ENCODE measurements around the gene WDR81.
A peak's percentile ranks its signal among the peaks of the same experiment; 100 is the strongest.

The WDR81 gene

DNA sequence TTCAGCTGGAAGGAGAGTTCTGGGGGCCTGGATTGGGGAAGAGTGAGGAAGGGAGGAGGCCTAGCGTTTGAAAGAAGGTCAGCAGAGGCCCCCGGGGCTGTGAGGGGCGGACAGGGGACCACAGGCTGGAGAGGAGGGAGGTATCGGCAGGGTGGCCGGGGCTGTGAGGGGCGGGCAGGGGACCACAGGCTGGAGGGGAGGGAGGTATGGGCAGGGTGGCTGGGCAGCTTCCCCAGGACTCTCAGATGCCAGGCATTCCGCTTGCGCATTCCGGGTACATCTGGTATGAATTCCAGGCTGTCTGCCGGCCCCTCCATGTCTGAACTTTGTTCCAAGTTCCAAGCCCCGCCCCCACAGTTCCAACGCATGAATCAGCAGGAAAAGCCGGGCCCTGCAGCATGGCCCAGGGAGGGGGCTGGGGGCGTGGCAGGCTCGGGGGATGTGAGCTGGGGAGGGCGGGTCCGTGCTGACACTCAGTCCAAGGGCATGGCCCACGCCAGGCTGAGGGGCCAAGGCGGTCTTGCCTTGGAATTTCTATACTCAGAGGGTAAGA is 10.0 kb upstream of the WDR81 start:
- H3K36me3 ChIP-seq (ENCODE audit: insufficient read depth, low read length), result no peaks in the 10 kb centered on the region
- peaks cover 4% of the 10 kb centered on the region; the same call in 1 of the 2 replicates for H3F3A ChIP-seq (ENCODE audit: insufficient read depth, low read length)
- TF ChIP-seq, protein P1, sequence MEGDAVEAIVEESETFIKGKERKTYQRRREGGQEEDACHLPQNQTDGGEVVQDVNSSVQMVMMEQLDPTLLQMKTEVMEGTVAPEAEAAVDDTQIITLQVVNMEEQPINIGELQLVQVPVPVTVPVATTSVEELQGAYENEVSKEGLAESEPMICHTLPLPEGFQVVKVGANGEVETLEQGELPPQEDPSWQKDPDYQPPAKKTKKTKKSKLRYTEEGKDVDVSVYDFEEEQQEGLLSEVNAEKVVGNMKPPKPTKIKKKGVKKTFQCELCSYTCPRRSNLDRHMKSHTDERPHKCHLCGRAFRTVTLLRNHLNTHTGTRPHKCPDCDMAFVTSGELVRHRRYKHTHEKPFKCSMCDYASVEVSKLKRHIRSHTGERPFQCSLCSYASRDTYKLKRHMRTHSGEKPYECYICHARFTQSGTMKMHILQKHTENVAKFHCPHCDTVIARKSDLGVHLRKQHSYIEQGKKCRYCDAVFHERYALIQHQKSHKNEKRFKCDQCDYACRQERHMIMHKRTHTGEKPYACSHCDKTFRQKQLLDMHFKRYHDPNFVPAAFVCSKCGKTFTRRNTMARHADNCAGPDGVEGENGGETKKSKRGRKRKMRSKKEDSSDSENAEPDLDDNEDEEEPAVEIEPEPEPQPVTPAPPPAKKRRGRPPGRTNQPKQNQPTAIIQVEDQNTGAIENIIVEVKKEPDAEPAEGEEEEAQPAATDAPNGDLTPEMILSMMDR (IDR thresholded peaks at IDR 0.05; ENCODE audit: low read length), result no peak
- TF ChIP-seq EZH2 (IDR thresholded peaks at IDR 0.05; ENCODE audit: borderline replicate concordance, low read length), result no peak
- H3K4me2 ChIP-seq (ENCODE audit: low read length), result no peak overlapping the region
- no peaks in the 10 kb centered on the region for H3K9me3 ChIP-seq (ENCODE audit: low read length)
- no peaks in the 10 kb centered on the region for H3K9me2 ChIP-seq (ENCODE audit: low read depth, low read length)
- H2AFZ ChIP-seq (ENCODE audit: low read length), result no peak overlapping the region
- no peaks in the 10 kb centered on the region for H3K79me2 ChIP-seq (ENCODE audit: insufficient read depth, low read length)
- peaks cover 4% of the 10 kb centered on the region; the same call in 1 of the 2 replicates for H3K27me3 ChIP-seq (ENCODE audit: insufficient read depth, low read length)
- H3K4me1 ChIP-seq (ENCODE audit: insufficient read depth, low read length, severe bottlenecking), result peaks cover 29% of the 10 kb centered on the region
- no peak overlapping the region for H3K27ac ChIP-seq (ENCODE audit: low read depth, low read length, poor library complexity, severe bottlenecking)
- H3K9ac ChIP-seq (ENCODE audit: low read length), result no peak overlapping the region
- no peak overlapping the region for H3K4me3 ChIP-seq (ENCODE audit: low read depth, low read length, poor library complexity, severe bottlenecking)
- H4K20me1 ChIP-seq (ENCODE audit: insufficient read depth, low read length), result no peaks in the 10 kb centered on the region

DNA sequence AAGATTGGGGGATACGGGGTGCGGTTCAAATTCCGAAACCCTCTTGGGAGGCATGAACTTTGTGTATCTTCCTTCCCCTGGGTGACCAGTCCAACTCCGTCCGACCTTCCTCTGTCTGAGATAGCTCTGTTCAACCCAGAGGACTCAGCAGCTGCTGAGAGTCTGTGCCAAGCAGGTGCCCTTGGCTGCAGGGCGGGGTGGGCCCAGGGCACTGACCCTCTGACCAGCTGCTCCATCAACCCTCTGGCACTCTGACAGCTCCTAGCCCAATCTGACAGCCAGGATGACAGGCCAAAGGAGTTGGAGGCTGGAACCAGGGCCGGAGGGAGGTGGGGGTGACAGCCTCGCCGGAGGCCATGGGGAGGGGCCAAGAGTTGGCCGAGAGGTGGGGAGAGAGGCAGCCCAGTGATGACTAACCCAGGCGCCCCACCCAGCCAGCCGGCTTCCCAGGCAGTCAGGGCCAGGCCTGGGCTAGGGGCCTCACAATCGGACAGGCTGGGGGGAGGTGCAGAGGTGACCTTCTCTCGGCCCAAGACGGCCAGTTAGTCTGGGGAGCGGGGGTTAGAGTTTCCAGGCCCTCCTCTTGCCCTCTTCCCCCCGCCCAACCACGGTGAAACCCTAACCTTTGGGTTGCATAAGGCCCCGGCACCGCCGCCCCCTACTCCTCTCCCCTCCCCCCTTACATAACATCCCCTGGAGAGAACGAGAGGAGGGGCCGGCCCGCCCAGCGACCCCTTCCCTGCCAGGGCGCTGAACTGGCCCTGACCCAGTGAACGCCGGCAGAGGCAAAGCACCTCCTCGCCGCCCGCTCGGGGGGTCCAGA is 9.3 kb upstream of the WDR81 start:
- H3K27me3 ChIP-seq (ENCODE audit: insufficient read depth, low read length), result peaks cover 4% of the 10 kb centered on the region; the same call in 1 of the 2 replicates
- no peak overlapping the region for H3K27ac ChIP-seq (ENCODE audit: low read depth, low read length, poor library complexity, severe bottlenecking)
- H3K9me3 ChIP-seq (ENCODE audit: low read length), result no peaks in the 10 kb centered on the region
- peak overlapping the region; percentile 47 for H3K9ac ChIP-seq (ENCODE audit: low read length)
- peak overlapping the region; percentile 74 for H3K4me3 ChIP-seq (ENCODE audit: low read depth, low read length, poor library complexity, severe bottlenecking)
- H3K36me3 ChIP-seq (ENCODE audit: insufficient read depth, low read length), result no peaks in the 10 kb centered on the region
- H2AFZ ChIP-seq (ENCODE audit: low read length), result no peak overlapping the region
- no peaks in the 10 kb centered on the region for H3K9me2 ChIP-seq (ENCODE audit: low read depth, low read length)
- H3K4me1 ChIP-seq (ENCODE audit: insufficient read depth, low read length, severe bottlenecking), result peaks cover 31% of the 10 kb centered on the region
- TF ChIP-seq, protein P1 (IDR thresholded peaks at IDR 0.05; ENCODE audit: low read length), result no peak
- TF ChIP-seq EZH2 (IDR thresholded peaks at IDR 0.05; ENCODE audit: borderline replicate concordance, low read length), result no peak
- H4K20me1 ChIP-seq (ENCODE audit: insufficient read depth, low read length), result no peaks in the 10 kb centered on the region
- no peaks in the 10 kb centered on the region for H3K79me2 ChIP-seq (ENCODE audit: insufficient read depth, low read length)
- H3F3A ChIP-seq (ENCODE audit: insufficient read depth, low read length), result peaks cover 4% of the 10 kb centered on the region; the same call in 1 of the 2 replicates
- peak overlapping the region; percentile 67 for H3K4me2 ChIP-seq (ENCODE audit: low read length)

DNA sequence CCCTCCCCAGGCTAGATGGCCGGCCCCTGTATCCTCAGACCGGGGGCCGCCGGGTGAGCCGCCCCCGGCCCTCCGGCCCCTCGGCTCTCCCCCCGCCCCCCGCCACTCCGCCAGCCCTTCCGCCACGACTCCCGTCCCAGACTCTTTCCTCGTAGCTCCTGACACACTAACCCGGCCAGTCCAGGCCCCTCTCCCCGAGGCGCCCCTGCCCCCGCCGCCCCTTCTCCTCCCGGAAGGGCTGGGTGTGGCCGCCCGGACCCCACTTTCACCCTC is 8.8 kb upstream of the WDR81 start:
- TF ChIP-seq EZH2 (IDR thresholded peaks at IDR 0.05; ENCODE audit: borderline replicate concordance, low read length), result no peak
- TF ChIP-seq, protein P1 (IDR thresholded peaks at IDR 0.05; ENCODE audit: low read length), result no peak

More for the DNA sequence above, 8.8 kb upstream of the WDR81 start:
- Histone ChIP-seq H3K4me2 (ENCODE audit: low read length) (peak overlapping the region; percentile 67), H2AFZ (ENCODE audit: low read length) (no peak overlapping the region), H3K27ac (ENCODE audit: low read depth, low read length, poor library complexity, severe bottlenecking) (no peak overlapping the region), H3F3A (ENCODE audit: insufficient read depth, low read length) (peaks cover 4% of the 10 kb centered on the region; the same call in 1 of the 2 replicates), H3K9ac (ENCODE audit: low read length) (peak overlapping the region; percentile 47), H3K9me2 (ENCODE audit: low read depth, low read length) (no peaks in the 10 kb centered on the region), H3K4me3 (ENCODE audit: low read depth, low read length, poor library complexity, severe bottlenecking) (peak overlapping the region; percentile 74), H3K27me3 (ENCODE audit: insufficient read depth, low read length) (peaks cover 2% of the 10 kb centered on the region; the same call in 1 of the 2 replicates), H3K79me2 (ENCODE audit: insufficient read depth, low read length) (no peaks in the 10 kb centered on the region), H4K20me1 (ENCODE audit: insufficient read depth, low read length) (no peaks in the 10 kb centered on the region), H3K9me3 (ENCODE audit: low read length) (no peaks in the 10 kb centered on the region), H3K36me3 (ENCODE audit: insufficient read depth, low read length) (no peaks in the 10 kb centered on the region), H3K4me1 (ENCODE audit: insufficient read depth, low read length, severe bottlenecking) (peaks cover 34% of the 10 kb centered on the region)

All from OCI-LY1 (cell line).